ENCODE data around the gene DEFB131A.
"Not testable (repeated sequence)": the region's sequence is repeated elsewhere in the genome, so short reads cannot be mapped to it uniquely, and the experiment has no call there.

The DEFB131A gene

GRCh38 chr4:9444114-9444513 lies at the start of gene DEFB131A:
Gene DEFB131A, plus strand, starts transcription at chr4:9444414. Its CDS starts 120 bp downstream, at chr4:9444534.
- not testable (repeated sequence) for DNase-seq

DNA sequence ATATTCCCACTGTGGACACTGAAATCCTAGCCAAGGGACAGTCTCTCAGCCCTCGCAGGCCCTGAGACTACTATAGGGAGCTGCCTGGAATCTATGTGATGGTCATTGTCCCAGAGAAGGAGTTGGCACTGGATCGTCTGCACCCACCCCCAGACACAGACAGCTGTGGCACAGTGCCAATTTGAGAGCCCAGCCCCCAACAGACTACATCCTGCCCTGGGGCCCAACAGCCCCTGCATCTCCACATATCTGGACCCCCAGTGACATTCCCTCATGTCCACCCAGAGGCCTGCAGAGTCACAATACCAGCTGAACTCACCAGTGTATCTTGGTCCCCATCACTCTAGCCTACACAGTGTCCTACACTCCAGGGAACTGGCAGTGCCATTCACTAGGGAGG lies 38.4 kb upstream of the DEFB131A start:
- DNase-seq = not testable (repeated sequence)

- DNase-seq = not testable (repeated sequence)
Measured at GRCh38 chr4:9406491-9406890, 37.7 kb upstream of the DEFB131A start.

GRCh38 chr4:9409793-9410192 lies 34.4 kb upstream of the DEFB131A start:
- DNase-seq = no peak

DNA sequence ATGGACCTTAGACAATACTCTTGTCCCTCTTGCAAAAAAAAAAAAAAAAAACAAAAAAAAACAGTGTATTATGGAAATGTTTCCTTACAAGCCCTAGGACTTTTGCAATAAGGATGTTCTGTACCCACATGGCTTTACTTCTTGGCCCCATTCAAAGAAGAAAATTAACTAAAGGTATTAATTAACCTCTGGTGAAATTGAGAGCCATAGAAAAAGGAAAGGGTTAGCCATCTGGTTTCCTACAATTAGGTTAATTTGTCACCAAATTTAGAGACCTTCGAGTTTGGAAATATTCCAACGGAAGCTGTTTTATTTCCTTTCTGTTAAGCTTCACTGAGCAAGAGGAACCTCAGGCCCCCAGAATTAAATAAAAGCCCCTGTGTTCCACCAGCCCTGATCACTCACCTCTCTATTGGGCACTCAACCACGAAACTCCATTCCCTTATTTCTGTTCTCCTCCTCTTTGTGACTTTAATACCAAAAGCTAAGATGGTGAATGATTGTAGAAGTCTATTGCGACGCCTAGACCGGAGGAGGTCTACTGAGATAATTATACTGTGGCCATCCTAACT lies 22.2 kb upstream of the DEFB131A start:
- not testable (repeated sequence) for DNase-seq

GRCh38 chr4:9425916-9426315 lies 18.3 kb upstream of the DEFB131A start:
- not testable (repeated sequence) for DNase-seq

DNA sequence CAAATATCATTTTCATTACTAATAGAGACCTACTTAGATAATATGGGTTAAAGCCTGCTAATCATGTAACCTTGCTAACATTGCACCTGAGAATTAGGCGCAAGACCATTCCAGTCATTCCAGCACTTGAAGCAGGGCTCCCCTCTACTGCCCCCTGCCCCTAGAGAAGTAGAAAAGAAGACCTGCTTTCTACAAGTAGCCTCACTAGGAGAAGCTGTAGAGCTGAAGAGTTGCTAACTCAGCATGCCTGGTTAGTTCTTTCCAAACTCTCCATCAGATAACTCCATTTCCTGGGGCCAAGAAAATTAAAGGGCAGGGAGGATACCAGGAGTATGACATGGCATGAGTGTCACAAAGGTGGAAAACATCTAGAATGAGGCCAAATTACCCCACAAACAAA lies 14.2 kb upstream of the DEFB131A start:
- DNase-seq = not testable (repeated sequence)

- not testable (repeated sequence) for DNase-seq
Measured at GRCh38 chr4:9433320-9433719, 10.9 kb upstream of the DEFB131A start.

- DNase-seq = not testable (repeated sequence)
Measured at GRCh38 chr4:9436728-9437127, 7.5 kb upstream of the DEFB131A start.

- not testable (repeated sequence) for DNase-seq
Measured at GRCh38 chr4:9442355-9442754, 1.9 kb upstream of the DEFB131A start.

DNA sequence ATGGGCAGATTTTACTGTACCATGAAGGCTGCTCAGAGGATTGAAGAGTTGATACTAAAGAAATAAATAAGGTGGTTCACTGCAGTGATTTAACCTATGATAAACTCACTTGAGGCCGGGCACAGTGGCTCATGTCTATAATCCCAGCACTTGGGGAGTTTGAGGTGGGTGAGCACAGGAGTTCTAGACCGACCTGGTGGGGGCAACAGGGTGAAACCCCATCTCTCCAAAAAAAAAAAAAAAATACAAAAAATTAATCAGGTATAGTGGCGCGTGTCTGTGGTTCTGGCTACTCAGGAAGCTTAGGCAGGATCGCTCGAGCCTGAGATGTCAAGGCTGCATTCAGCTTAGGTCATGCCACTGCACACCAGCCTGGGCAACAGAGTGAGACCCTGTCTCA lies 467 bp downstream of the DEFB131A start:
- not testable (repeated sequence) for DNase-seq

DNA sequence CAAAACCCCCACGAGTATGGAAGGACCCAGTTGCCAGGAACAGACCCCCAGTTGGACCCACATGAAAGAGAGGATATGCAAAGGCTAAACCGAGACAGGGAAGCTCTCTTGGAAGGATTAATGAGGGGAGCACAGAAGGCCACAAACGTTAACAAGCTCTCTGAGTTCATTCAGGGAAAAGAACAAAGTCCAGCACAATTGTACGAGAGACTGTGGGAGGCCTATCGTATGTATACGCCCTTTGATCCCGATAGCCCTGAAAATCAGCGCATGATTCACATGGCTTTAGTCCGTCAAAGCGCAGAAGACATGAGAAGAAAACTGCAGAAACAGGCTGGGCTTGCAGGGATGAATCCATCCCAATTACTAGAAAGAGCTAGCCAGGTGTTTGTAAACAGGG lies 8.0 kb downstream of the DEFB131A start:
- not testable (repeated sequence) for DNase-seq

DNA sequence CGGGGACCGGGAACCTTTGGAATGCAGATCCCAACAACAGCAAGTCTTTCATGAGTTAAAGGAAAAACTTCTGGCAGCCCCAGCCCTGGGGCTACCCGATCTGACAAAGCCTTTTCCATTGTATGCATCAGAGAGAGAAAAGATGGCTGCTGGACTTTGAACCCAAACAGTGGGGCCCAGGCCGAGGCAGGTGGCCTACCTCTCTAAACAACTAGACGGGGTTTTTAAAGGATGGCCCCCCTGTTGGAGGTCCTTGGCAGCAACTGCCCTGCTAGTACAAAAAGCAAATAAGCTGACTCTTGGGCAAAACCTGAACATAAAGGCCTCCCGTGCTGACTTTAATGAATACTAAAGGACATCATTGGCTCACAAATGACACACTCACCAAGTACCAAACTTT lies 10.1 kb downstream of the DEFB131A start:
- DNase-seq = not testable (repeated sequence)

- DNase-seq = not testable (repeated sequence)
Measured at GRCh38 chr4:9455046-9455445, 10.8 kb downstream of the DEFB131A start.

DNA sequence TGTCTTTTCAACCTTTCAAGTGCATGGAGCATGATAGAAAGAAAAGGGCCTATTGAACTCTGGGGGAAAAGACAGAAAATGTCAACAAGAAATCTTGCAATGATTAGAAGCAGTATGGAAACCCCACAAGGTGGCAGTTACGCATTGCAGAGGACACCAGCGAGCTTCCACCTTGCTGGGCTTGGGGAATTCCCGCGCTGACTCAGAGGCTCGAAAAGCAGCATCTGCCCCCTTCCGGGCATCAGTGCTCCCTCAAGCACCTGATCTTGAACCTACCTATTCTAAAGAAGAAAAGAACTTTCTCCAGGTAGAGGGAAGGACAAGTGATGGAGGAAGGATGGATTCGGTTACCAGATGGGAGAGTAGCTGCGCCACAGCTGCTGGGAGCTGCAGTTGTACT lies 35.3 kb downstream of the DEFB131A start:
- DNase-seq = not testable (repeated sequence)

GRCh38 chr4:9480066-9480465 lies 35.9 kb downstream of the DEFB131A start:
- DNase-seq = not testable (repeated sequence)

GRCh38 chr4:9482871-9483270 lies 38.7 kb downstream of the DEFB131A start:
- DNase-seq = not testable (repeated sequence)

- DNase-seq = not testable (repeated sequence)
Measured at GRCh38 chr4:9483682-9484081, 39.5 kb downstream of the DEFB131A start.

GRCh38 chr4:9486880-9487279 lies 42.7 kb downstream of the DEFB131A start:
- DNase-seq = not testable (repeated sequence)

DNA sequence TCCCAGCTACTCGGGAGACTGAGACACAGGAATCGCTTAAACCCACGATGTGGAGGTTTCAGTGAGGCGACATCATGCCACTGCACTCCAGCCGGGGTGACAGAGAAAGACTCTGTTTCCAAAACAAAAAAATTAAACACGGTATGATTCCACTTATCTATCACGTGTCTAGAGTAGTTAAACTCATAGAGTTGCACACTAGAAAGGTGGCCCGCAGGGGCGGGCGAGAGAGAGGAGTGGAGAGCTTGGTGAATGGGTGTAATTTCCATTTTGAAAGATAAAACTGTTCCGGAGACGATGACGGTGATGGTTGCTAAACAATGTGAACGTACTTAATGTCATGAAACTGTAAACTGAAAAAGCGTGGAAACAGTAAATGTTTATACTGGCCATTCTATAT lies 44.6 kb downstream of the DEFB131A start:
- not testable (repeated sequence) for DNase-seq

DNA sequence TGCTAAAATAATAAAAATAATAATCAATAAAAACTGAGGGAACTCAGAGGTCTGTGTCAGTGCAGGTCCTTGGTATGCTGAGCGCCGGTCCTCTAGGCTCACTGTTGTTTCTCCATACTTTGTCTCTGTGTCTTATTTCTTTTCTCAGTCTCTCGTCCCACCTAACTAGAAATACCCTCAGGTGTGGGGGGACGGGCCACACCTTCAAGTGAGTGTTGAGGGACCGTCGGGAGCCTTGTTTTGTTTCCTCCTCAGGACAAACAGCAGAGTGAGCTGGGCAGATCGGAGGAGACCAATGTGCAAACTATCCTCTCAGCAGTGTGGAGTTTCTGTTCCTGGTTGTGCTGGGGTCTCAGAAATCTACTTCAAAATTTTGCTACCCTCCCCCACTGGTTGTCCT lies 46.3 kb downstream of the DEFB131A start:
- DNase-seq = not testable (repeated sequence)

DNA sequence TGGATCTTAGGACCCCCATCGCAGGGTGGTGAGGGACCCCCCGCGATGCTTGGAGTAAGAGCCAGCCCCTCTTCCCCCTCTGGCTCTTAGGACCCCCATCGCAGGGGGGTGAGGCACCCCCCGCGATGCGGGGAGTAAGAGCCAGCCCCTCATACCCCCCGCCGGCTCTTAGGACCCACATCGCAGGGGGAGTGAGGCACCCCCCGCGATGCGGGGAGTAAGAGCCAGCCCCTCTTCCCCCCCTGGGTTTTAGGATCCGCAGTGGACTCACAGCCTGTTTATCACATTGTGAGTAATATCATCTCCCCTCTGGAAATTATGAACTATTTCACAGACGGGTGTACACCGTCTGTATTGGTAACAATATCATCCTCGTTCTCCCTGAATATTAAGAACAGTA lies 46.8 kb downstream of the DEFB131A start:
- DNase-seq = not testable (repeated sequence)

DNA sequence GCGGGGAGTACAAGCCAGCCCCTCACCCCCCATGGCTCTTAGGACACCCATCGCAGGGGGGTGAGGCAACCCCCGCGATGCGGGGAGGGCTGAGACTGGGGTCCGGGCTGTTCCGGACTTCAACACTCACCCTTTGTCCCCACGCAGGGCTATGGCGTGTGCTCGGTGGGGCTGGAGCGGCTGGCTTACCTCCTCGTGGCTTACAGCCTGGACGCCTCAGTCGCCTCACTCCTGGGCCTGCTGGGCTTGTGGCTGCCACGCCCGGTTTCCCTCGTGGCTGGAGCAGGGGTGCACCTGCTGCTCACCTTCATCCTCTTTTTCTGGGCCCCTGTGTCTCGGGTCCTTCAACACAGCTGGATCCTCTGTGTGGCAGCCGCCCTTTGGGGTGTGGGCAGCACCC lies 49.4 kb downstream of the DEFB131A start:
- not testable (repeated sequence) for DNase-seq

DNA sequence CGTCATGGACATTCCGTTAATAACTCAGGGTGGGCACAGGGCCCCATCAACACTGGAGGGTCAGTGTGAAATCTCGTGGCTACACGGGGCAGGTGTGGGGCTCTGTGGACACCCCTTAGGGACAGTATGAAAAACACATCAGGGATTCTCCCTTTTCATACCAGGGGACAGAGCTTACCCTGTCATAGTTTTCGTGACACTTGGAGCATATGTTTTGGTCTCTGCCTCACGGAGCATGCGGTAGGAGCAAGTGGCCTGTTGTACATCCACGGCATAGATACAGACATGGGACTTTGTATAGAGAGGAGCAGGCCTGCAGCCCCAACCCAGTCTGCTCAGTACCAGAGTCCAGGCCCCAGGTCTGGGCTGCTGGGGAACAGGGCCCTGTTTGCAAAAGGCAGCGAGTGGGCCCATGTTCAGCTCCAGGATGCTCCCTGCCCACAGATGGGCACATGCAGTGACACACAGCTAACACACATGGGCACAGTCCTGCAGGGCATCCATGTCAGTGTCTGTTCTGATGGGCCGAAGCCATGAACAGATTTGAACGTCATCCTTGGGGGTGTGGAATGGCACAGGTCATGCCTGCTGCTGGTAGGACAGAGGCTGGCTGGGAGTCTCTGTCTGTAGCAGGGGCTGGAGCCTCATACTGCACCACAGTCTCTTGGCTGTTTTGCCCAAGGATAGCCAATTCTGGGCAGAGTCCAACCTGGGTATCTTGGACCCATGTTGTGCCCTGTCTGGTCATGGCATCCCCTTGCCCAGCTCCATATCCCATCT lies 50.2 kb downstream of the DEFB131A start:
- not testable (repeated sequence) for DNase-seq
